SK-N-DZ (cell line): ENCODE results near the gene TMEM132D.

Source experiments
- DNase-seq: peaks from one replicate; pipeline ENCODE4 v3.0.0-alpha.2; 2015; ENCODE audit warnings: low spot score

TMEM132D gene

GRCh38 chr12:129534966-129535750 lies 368.7 kb downstream of the TMEM132D start:
- no peak for DNase-seq

GRCh38 chr12:129532707-129533499 lies 370.9 kb downstream of the TMEM132D start:
- DNase-seq: no peak

- DNase-seq: no peak
Measured at GRCh38 chr12:129532082-129532481, 371.7 kb downstream of the TMEM132D start.

- no peak for DNase-seq
Measured at GRCh38 chr12:129530984-129531383, 372.8 kb downstream of the TMEM132D start.

GRCh38 chr12:129530517-129530916 lies 373.3 kb downstream of the TMEM132D start:
- DNase-seq: no peak

GRCh38 chr12:129527506-129527905 lies 376.3 kb downstream of the TMEM132D start:
- DNase-seq: no peak

- DNase-seq: no peak
Measured at GRCh38 chr12:129523621-129524020, 380.2 kb downstream of the TMEM132D start.

- no peak for DNase-seq
Measured at GRCh38 chr12:129520739-129521138, 383.1 kb downstream of the TMEM132D start.

GRCh38 chr12:129503802-129504201 lies 400.0 kb downstream of the TMEM132D start:
- DNase-seq: no peak

GRCh38 chr12:129496226-129496625 lies 407.6 kb downstream of the TMEM132D start:
- DNase-seq: no peak

- DNase-seq: no peak
Measured at GRCh38 chr12:129494766-129495165, 409.1 kb downstream of the TMEM132D start.

- no peak for DNase-seq
Measured at GRCh38 chr12:129494260-129494659, 409.6 kb downstream of the TMEM132D start.

- no peak for DNase-seq
Measured at GRCh38 chr12:129489100-129489676, 414.6 kb downstream of the TMEM132D start.

- DNase-seq: no peak
Measured at GRCh38 chr12:129486931-129487330, 416.9 kb downstream of the TMEM132D start.

GRCh38 chr12:129483111-129483893 lies 420.5 kb downstream of the TMEM132D start:
- DNase-seq: no peak

GRCh38 chr12:129481921-129482320 lies 421.9 kb downstream of the TMEM132D start:
- DNase-seq: no peak

GRCh38 chr12:129470196-129470595 lies 433.6 kb downstream of the TMEM132D start:
- no peak for DNase-seq

GRCh38 chr12:129467726-129468125 lies 436.1 kb downstream of the TMEM132D start:
- DNase-seq: no peak

- no peak for DNase-seq
Measured at GRCh38 chr12:129467289-129467688, 436.5 kb downstream of the TMEM132D start.

GRCh38 chr12:129466499-129466898 lies 437.3 kb downstream of the TMEM132D start:
- no peak for DNase-seq

GRCh38 chr12:129459886-129460285 lies 443.9 kb downstream of the TMEM132D start:
- DNase-seq: no peak

- no peak for DNase-seq
Measured at GRCh38 chr12:129446696-129447095, 457.1 kb downstream of the TMEM132D start.
